GM21423 (cell line): ENCODE measurements around the gene RFC2.

Experiments used
- ATAC-seq: cut with Tn5 transposase; IDR thresholded peaks from one replicate; pipeline ENCODE4 v1.9.1; 2021; ENCODE audit warnings: mild to moderate bottlenecking, moderate library complexity; ENCODE audit not compliant: unreplicated experiment

Gene RFC2

GRCh38 chr7:74194686-74195085 is 59.5 kb downstream of the RFC2 start:
- ATAC-seq: no peak

GRCh38 chr7:74193913-74194312 is 60.3 kb downstream of the RFC2 start:
- no peak for ATAC-seq

GRCh38 chr7:74193054-74193453 is 61.1 kb downstream of the RFC2 start:
- no peak for ATAC-seq

- ATAC-seq: no peak
Measured at GRCh38 chr7:74191231-74191630, 63.0 kb downstream of the RFC2 start.

GRCh38 chr7:74190259-74190658 is 63.9 kb downstream of the RFC2 start:
- ATAC-seq: no peak

- ATAC-seq: no peak
Measured at GRCh38 chr7:74187915-74188675, 66.1 kb downstream of the RFC2 start.

GRCh38 chr7:74185636-74186035 is 68.6 kb downstream of the RFC2 start:
- no peak for ATAC-seq

- ATAC-seq: no peak
Measured at GRCh38 chr7:74185016-74185415, 69.2 kb downstream of the RFC2 start.

- ATAC-seq: no peak
Measured at GRCh38 chr7:74183653-74184450, 70.3 kb downstream of the RFC2 start.

GRCh38 chr7:74183142-74183541 is 71.1 kb downstream of the RFC2 start:
- ATAC-seq: no peak

GRCh38 chr7:74182453-74183090 is 71.6 kb downstream of the RFC2 start:
- no peak for ATAC-seq

GRCh38 chr7:74181821-74182220 is 72.4 kb downstream of the RFC2 start:
- no peak for ATAC-seq
